GM13977 (cell line): ENCODE measurements around the gene ALDH1L2.

Experiments used
- DNase-seq: peaks from one replicate; pipeline ENCODE4 v3.0.0; 2012; ENCODE audit warnings: low spot score
- in situ Hi-C: fragments of 300-500 bp; cut with MboI; formaldehyde crosslinking; loops from one replicate; pipeline ENCODE4 v1.12.0; 2022; ENCODE audit warnings: low sequenced_read_pairs, low pct_unique_long_range_greater_than_20kb, mixed read lengths, inconsistent platforms; ENCODE audit not compliant: unreplicated experiment
- TF ChIP-seq, protein P1 (sequence below): IDR thresholded peaks from 2 replicates; pipeline ENCODE4 v1.5.1; 2012; ENCODE audit warnings: mild to moderate bottlenecking, control low read depth; ENCODE audit not compliant: insufficient read depth; ENCODE audit errors: extremely low read depth, missing control alignments

The ALDH1L2 gene

GRCh38 chr12:104971306-104971705 lies 113.0 kb downstream of the ALDH1L2 start:
- no peak for DNase-seq

More at GRCh38 chr12:104971306-104971705, 113.0 kb downstream of the ALDH1L2 start:
- in situ Hi-C loops: no loop called here
- TF ChIP-seq, protein P1, sequence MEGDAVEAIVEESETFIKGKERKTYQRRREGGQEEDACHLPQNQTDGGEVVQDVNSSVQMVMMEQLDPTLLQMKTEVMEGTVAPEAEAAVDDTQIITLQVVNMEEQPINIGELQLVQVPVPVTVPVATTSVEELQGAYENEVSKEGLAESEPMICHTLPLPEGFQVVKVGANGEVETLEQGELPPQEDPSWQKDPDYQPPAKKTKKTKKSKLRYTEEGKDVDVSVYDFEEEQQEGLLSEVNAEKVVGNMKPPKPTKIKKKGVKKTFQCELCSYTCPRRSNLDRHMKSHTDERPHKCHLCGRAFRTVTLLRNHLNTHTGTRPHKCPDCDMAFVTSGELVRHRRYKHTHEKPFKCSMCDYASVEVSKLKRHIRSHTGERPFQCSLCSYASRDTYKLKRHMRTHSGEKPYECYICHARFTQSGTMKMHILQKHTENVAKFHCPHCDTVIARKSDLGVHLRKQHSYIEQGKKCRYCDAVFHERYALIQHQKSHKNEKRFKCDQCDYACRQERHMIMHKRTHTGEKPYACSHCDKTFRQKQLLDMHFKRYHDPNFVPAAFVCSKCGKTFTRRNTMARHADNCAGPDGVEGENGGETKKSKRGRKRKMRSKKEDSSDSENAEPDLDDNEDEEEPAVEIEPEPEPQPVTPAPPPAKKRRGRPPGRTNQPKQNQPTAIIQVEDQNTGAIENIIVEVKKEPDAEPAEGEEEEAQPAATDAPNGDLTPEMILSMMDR: no peak
